Measurements from ENCODE around the gene PRKN.

DNA sequence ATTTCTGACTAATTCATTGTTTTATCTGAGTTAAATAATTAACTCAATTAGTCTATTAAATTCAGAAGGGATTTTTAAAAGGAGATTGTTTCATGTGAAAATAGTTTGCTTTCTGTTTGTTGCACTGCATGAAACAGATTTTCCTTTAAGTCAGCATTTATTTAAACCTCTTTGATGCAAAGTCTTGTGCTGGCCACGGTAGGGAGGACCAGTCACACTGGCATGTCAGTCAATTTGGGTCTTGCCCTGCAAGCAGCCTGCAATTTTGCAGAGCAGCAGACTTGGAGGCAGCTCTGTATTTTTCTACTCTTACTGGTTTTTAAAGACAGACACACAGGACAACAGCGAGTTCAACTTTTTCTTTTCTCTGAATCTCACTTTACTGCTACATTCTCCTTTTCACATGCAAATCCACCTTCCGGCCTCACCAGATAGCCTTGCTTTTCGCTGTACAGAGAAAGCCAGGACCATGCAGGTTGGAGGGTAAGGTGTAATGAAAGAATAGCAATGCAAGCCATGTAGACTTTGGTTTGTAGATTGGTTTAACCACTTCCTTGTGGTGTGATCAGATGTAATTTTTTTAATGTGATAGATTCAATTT lies 763.8 kb downstream of the PRKN start:
- TF ChIP-seq POLR2A (IDR thresholded peaks at IDR 0.05; ENCODE audit: low read length) (no peak), GATA1 (IDR thresholded peaks at IDR 0.05; ENCODE audit: low read depth, low read length) (no peak)
